ENCODE measurements around the gene RBFOX2. TPM values are rescaled to one million over a fixed set of nuclear protein-coding genes. Genes with fewer than 3 reads are reported as not detected.
A peak's percentile ranks its signal among the peaks of the same experiment; 100 is the strongest.

RBFOX2 gene
- total RNA-seq, 1 donor from 2014 or later = 147 TPM

DNA sequence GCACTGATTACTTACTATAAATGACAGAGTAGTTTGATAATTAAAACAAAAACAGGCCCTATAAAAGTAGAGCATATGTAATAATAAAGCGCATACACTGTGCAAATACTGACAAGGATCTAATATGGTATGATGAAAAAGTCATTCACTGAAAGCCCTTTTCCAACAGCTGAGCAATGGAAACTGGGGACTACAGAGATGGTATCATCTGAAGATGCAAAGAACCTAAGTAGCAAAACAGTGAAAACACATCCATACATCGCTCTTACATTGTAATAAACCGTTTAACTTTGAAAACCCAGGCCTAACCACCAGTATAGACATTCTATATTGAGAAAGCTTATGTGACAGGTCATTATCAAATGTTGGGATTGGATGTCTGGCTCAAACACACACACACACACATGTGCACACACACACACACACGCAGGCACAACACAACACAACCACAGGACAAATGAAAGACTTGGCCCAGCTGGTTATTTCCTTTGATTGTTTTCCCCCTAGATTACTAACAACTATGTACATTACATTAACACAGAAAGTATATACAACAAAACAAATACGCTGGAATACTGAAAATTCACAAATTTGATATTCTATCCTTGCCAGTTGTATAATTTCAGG, 191.4 kb downstream of the RBFOX2 start:
- Mint-ChIP-seq H3K27me3 (ENCODE audit: low read depth) (no peaks in the 10 kb centered on the region), H3K9me3 (ENCODE audit: low read depth) (no peaks in the 10 kb centered on the region), H3K4me1 (ENCODE audit: low read depth) (peaks cover 70% of the 10 kb centered on the region), H3K4me3 (ENCODE audit: unreplicated experiment) (peak overlapping the region; percentile 27), H3K27ac (ENCODE audit: unreplicated experiment) (peak overlapping the region; percentile 92), H3K36me3 (ENCODE audit: low read depth) (no peaks in the 10 kb centered on the region)
- TF ChIP-seq CTCF (IDR thresholded peaks at IDR 0.05) = no peak
- DNase-seq (ENCODE audit: low spot score) = no peak

DNA sequence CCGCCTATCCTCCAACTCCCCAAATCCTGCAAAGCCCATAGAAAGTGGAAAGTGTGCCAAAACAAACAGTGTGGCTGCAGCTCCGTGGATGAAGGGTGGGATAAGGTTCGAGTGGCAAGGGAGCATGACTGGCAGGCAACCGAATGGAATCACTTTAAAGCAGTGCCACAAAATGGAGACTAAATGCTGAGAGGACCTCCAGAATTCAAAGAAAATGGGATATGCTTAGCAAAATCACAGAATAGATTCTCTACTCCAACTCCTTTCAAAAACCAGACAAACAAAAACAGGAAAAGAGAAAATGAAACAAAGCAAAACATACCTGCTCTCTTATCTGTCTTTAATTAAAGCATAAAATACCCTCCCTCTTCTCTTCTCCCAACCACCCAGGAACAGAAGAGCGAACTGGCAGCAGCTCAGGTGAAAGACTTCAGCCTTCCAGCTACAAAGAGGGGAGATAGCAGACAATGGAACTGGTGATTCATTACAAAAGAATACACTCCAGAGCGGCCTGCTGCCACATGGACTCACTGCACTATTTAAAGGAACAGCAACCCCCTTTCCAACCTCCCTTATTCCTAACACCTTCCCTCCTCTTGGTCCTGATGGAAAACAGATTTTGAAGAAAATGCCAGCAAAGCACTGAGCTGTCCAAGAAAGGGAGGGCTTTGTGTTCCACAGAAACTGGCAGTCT, 192.5 kb downstream of the RBFOX2 start:
- peak overlapping the region; percentile 70 for H3K4me3 Mint-ChIP-seq (ENCODE audit: unreplicated experiment)
- H3K27ac Mint-ChIP-seq (ENCODE audit: unreplicated experiment) = peak overlapping the region; percentile 92
- H3K9me3 Mint-ChIP-seq (ENCODE audit: low read depth) = no peaks in the 10 kb centered on the region
- TF ChIP-seq CTCF (IDR thresholded peaks at IDR 0.05) = no peak
- no peaks in the 10 kb centered on the region for H3K36me3 Mint-ChIP-seq (ENCODE audit: low read depth)
- DNase-seq (ENCODE audit: low spot score) = no peak
- no peaks in the 10 kb centered on the region for H3K27me3 Mint-ChIP-seq (ENCODE audit: low read depth)
- H3K4me1 Mint-ChIP-seq (ENCODE audit: low read depth) = peaks cover 68% of the 10 kb centered on the region

GRCh38 chr22:35835267-35835997, 193.2 kb downstream of the RBFOX2 start:
- Mint-ChIP-seq H3K4me1 (ENCODE audit: low read depth) (peaks cover 66% of the 10 kb centered on the region), H3K27ac (ENCODE audit: unreplicated experiment) (peak overlapping the region; percentile 92)

GRCh38 chr22:35834061-35834460, 194.6 kb downstream of the RBFOX2 start:
- no peak for DNase-seq (ENCODE audit: low spot score)
- Mint-ChIP-seq H3K4me1 (ENCODE audit: low read depth) (peaks cover 71% of the 10 kb centered on the region), H3K4me3 (ENCODE audit: unreplicated experiment) (no peak overlapping the region), H3K36me3 (ENCODE audit: low read depth) (no peaks in the 10 kb centered on the region), H3K27me3 (ENCODE audit: low read depth) (no peaks in the 10 kb centered on the region), H3K9me3 (ENCODE audit: low read depth) (no peaks in the 10 kb centered on the region), H3K27ac (ENCODE audit: unreplicated experiment) (peak overlapping the region; percentile 92)
- TF ChIP-seq CTCF (IDR thresholded peaks at IDR 0.05) = no peak

More at GRCh38 chr22:35835267-35835997, 193.2 kb downstream of the RBFOX2 start:
- Mint-ChIP-seq H3K36me3 (ENCODE audit: low read depth) (no peaks in the 10 kb centered on the region), H3K27me3 (ENCODE audit: low read depth) (no peaks in the 10 kb centered on the region), H3K9me3 (ENCODE audit: low read depth) (no peaks in the 10 kb centered on the region), H3K4me3 (ENCODE audit: unreplicated experiment) (peak overlapping the region; percentile 70)
- DNase-seq (ENCODE audit: low spot score) = no peak
- no peak for TF ChIP-seq CTCF (IDR thresholded peaks at IDR 0.05)

DNA sequence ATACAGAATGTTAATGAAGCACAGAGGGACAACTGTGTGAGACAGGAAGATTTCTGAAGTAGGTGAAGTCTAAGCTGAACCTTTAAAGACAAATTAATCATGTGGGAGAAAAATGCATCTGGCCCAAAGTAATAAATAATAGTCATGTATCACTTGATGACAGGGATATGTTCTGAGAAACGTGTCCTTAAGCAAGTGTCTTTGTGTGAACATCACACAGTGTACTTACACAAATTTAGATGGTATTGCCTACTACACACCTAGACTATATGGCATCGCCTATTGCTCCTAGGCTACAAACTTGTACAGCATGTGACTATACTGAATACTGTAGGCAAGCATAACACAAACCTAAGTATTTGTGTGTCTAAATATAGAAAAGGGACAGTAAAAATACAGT, 198.3 kb downstream of the RBFOX2 start:
- Mint-ChIP-seq H3K9me3 (ENCODE audit: low read depth) (no peaks in the 10 kb centered on the region), H3K27me3 (ENCODE audit: low read depth) (no peaks in the 10 kb centered on the region), H3K27ac (ENCODE audit: unreplicated experiment) (no peak overlapping the region), H3K4me1 (ENCODE audit: low read depth) (peaks cover 44% of the 10 kb centered on the region), H3K4me3 (ENCODE audit: unreplicated experiment) (no peak overlapping the region), H3K36me3 (ENCODE audit: low read depth) (no peaks in the 10 kb centered on the region)
- TF ChIP-seq CTCF (IDR thresholded peaks at IDR 0.05) = no peak
- DNase-seq (ENCODE audit: low spot score) = no peak

Measured in chondrocyte (in vitro differentiated cells).